HG03095 (cell line): ENCODE measurements around the gene NLGN3.

Experiments
- ATAC-seq: cut with Tn5 transposase; IDR thresholded peaks from one replicate; pipeline ENCODE4 v1.9.1; 2021; ENCODE audit warnings: moderate library complexity; ENCODE audit not compliant: unreplicated experiment

Gene NLGN3

DNA sequence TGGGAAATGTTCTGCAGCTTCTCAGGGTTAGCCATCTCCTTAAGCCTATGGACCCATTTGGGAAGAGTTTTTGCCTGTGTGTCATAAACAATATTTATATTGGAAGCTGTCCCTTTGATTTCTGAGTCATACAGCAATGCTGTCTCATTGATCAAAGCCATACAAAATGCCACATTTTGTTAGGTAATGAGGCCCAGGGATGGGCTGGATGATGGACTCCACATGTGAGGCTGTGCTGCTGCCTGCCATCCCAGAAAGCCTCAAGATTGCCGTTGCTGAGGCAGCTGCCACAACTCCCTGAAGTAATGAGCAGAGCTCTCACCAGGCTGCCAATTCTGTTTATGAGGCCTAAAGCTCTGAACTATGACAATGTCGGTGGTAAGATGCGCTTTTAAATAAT is 66.2 kb downstream of the NLGN3 start:
- ATAC-seq: no peak

DNA sequence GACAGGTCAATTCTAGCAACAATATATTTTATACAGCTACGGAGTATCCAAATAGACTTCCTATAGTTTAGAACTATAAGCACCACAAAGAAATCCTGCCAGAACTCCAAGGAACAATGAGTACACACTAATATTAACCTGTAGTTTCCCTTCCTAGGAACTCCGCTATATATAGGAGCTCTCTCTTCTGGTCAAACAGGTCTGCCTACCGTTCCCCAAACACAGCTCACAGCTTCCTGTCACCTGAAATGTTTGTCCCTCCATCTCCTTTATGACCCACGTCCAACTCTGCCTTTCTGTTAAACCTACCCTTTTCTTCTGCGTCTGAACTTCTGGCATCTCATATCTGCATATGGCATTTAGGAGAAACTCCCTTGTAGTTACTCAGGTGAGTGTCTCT is 67.9 kb downstream of the NLGN3 start:
- no peak for ATAC-seq

DNA sequence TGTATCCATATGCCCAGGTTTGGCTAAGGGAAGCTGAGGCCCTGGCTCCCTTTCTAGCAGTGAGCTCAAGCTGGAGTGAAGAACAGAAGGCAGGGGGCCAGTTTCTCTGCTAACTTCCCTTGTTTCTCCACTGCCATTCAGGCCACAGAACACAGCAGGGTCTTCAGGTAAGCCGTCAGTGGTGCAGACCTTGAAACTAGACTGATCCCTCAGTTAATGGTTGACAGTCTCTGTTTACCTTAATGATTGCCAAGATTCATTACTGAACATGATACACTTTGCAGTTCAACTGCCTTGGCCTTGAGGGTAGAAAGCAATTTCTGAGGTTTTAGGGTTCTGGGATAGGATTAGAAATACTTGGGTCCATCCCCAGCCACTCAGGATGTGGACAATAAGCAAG is 69.5 kb downstream of the NLGN3 start:
- ATAC-seq: no peak

DNA sequence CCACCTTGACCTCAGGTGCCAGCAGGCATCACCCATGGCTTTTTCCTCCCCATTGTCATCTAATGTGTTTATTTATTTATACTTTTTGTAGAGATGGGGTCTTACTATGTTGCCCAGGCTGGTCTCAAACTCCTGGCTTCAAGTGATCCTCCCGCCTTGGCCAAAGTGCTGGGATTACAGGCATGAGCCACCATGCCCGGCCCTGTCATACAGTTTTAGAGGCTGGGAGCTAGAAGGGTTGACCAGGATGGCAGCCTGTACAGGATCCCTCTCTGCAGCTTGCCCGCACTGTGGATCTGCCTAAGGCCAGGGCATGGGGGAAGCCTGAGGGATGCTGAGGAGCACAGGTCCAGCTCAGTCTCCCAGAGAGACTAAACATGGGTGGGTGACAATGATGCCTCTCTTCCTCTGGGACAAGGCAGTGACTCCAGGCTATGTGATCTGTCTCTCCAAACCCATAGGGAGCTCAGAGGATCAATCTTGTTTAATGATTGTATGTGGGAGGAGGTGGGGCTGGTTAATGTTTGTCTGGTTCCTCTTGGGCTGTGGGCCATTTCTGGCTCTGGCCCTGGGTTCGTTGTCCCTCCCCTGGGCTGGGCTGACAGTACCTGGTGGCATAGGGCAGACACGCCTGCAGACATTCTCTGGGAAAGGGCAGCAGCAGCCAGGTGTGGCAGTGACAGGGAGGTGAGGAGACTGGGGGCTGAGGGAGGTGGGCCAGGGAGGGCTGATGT is 70.1 kb downstream of the NLGN3 start:
- ATAC-seq: no peak

DNA sequence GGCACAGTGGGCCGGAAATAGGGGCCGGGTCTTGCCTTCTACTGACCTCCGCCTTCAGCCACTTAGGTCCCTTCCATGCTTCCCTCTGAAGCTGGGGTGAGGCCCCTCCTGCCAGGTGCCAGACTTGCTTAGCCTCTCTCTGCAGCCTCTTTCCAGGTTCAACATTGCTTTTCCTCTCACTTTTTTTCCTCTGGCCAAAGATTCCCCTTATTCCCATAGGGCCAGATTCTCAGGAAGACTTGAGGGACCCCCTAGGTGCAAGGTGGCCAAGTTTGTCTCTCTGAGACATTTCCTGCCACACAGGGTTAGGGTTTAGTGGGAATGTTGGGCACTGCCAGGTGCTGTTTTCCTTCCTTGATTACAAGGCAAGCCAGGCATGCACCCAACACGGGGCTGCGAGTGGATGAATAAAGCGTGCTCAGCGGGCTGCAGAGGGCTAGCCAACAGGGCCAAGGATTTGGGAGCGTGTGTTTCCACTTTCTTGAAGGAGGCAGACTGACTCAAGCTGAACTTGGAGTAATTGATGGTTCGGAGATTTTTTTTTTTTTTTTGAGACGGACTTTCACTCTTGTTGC is 70.8 kb downstream of the NLGN3 start:
- no peak for ATAC-seq

DNA sequence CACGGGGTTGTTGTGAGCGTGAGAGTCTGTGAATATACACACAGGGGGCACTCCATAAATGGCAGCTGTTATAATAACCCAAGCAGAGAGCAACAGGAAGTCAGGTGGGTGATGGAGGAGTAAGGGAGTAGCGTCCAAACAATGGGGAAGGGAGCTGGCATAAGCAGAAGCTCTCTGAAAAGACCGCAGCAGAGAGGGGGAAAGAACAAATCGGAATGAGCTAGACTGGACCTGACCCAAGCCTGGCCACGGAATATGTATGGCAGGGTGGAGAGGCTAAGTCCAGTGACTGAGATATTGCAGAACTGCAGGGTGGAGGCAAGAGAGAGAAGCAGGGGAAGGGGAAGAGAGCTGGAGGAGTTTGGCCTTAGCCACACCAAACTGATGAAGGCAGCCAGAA is 71.8 kb downstream of the NLGN3 start:
- no peak for ATAC-seq

DNA sequence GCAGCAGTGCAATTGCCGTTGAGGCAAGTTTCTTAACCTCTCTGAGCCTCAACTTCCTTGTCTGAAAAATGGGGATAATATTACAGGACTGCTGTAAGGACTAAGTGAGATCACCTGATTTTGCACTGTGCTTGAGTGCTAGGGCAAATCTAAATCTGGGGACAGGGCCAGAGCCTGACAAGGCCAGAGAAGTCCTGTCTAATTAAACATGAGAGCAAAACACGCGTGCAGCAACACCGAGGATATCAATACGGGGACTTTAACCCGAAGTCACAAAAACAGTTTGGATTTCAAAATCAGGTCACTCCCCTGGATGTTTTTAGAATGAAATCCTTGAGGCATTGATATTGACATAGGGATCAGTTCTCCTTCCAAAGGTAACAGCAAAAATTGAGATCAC is 72.7 kb downstream of the NLGN3 start:
- ATAC-seq: no peak
